RWPE1 (cell line): Measurements from ENCODE around the gene PRSS57.

Experiments used
- CTCF ChIA-PET: fragments of 350-600 bp; sonication (Branson Sonifier 250); formaldehyde crosslinking; extraction: SDS; loops from one replicate; lab custom pipeline; 2021; lab: Yijun Ruan, JAX
- POLR2A ChIA-PET: fragments of 400-600 bp; formaldehyde crosslinking; extraction: SDS; loops from one replicate; lab custom pipeline; 2020; ENCODE audit warnings: antibody characterized with exemption; ENCODE audit not compliant: low non-redundant PET; lab: Yijun Ruan, JAX
- DNase-seq: peaks from one replicate; pipeline ENCODE4 v3.0.0; 2012; ENCODE audit warnings: low spot score
- H3K27ac ChIP-seq: fragments of 450-650 bp; 2 replicates; pipeline ENCODE4 v1.5.1; 2017
- CTCF ChIP-seq: fragments of 450-650 bp; conservative IDR thresholded peaks from 2 replicates; pipeline ENCODE4 v1.5.1; 2017; ENCODE audit warnings: low read depth, mild to moderate bottlenecking

Gene PRSS57

GRCh38 chr19:681029-682019 is 13.9 kb downstream of the PRSS57 start:
- ChIA-PET CTCF (no interaction called here), POLR2A (interaction anchor here (0.5 kb wide), 1 partner anchor 9 kb away, joined by 5 read pairs; no protein-coding TSS in a partner anchor)
- peak overlapping the region; percentile 98 for H3K27ac ChIP-seq
- DNase-seq, result no peak
- no peak for TF ChIP-seq CTCF

GRCh38 chr19:680287-681028 is 14.8 kb downstream of the PRSS57 start:
- TF ChIP-seq CTCF, result peak; percentile 60
- peak; percentile 96 for DNase-seq
- H3K27ac ChIP-seq, result peak overlapping the region; percentile 98
- ChIA-PET CTCF (interaction anchor here (0.6 kb wide), 1 partner anchor 109 kb away, joined by 3 read pairs; no protein-coding TSS in a partner anchor), POLR2A (no interaction called here)

GRCh38 chr19:679418-680286 is 15.6 kb downstream of the PRSS57 start:
- CTCF ChIA-PET, result interaction anchor here (0.8 to 1.0 kb wide), 2 partner anchors 14 to 55 kb away, joined by 3 read pairs; no protein-coding TSS in a partner anchor
- H3K27ac ChIP-seq, result peak overlapping the region; percentile 98
- peak; percentile 58 for DNase-seq
- POLR2A ChIA-PET, result interaction anchor here (0.5 to 0.6 kb wide), 2 partner anchors 70 to 121 kb away, joined by 3 read pairs; no protein-coding TSS in a partner anchor
- TF ChIP-seq CTCF, result no peak

GRCh38 chr19:678791-679388 is 16.4 kb downstream of the PRSS57 start:
- DNase-seq, result no peak
- TF ChIP-seq CTCF, result no peak
- CTCF ChIA-PET, result interaction anchor here (0.8 to 1.0 kb wide), 2 partner anchors 13 to 55 kb away, joined by 3 read pairs; no protein-coding TSS in a partner anchor
- POLR2A ChIA-PET, result interaction anchor here (0.5 to 0.6 kb wide), 2 partner anchors 71 to 122 kb away, joined by 3 read pairs; no protein-coding TSS in a partner anchor
- H3K27ac ChIP-seq, result peak overlapping the region; percentile 98

- CTCF ChIA-PET, result interaction anchor here (0.6 to 1.4 kb wide), 4 partner anchors 14 to 324 kb away, joined by 3 to 5 read pairs (median 4); no protein-coding TSS in a partner anchor
- H3K27ac ChIP-seq, result peak overlapping the region; percentile 98
- DNase-seq, result peak; percentile 76
- no peak for TF ChIP-seq CTCF
- POLR2A ChIA-PET, result interaction anchor here (1.3 kb wide), 1 partner anchor 14 kb away, joined by 3 read pairs; the partner anchor contains the start of gene RNF126
Measured at GRCh38 chr19:677601-678436, 17.4 kb downstream of the PRSS57 start.
